ENCODE data around the gene PRKCI. TPM values are rescaled to one million over a fixed set of nuclear protein-coding genes. Genes with fewer than 3 reads are reported as not detected.

Gene PRKCI
- total RNA-seq, 1 experiment from 2014 or later = 43.7 TPM

- intact Hi-C loops (cut with micrococcal nuclease; ENCODE audit: unreplicated experiment) = no loop called here
- DNase-seq (ENCODE audit: low read depth, low spot score) (no peak), ATAC-seq (0 out of 2 replicates have a peak, but pooled peaks have one; percentile 54)
- Histone ChIP-seq H3K27ac (ENCODE audit: low read length) (no peak overlapping the region), H3K27me3 (ENCODE audit: control insufficient read depth, insufficient read depth, low read length) (no peaks in the 10 kb centered on the region), H3K4me3 (ENCODE audit: low read depth in 2 of 2, low read length in 2 of 2) (no peak overlapping the region), H3K9me3 (ENCODE audit: control insufficient read depth, insufficient read depth, low read depth, low read length) (peaks cover 7% of the 10 kb centered on the region; the same call in 1 of the 2 replicates), H3K4me1 (ENCODE audit: control insufficient read depth, insufficient read depth, low read length) (no peaks in the 10 kb centered on the region), H3K36me3 (ENCODE audit: control insufficient read depth, insufficient read depth, low read length) (no peaks in the 10 kb centered on the region)
- in situ Hi-C loops (cut with HindIII; ENCODE audit: low pct_unique_long_range_greater_than_20kb, low sequenced_read_pairs) = no loop called here
- TF ChIP-seq SIN3A (IDR thresholded peaks at IDR 0.05; ENCODE audit: borderline replicate concordance, insufficient read depth, low read depth, low read length) (no peak), TCF7L2 (IDR thresholded peaks at IDR 0.05; ENCODE audit: low read depth, low read length) (no peak), POLR2AphosphoS5 (IDR thresholded peaks at IDR 0.05; ENCODE audit: low read depth, low read length) (no peak), CTCF (IDR thresholded peaks at IDR 0.05) (no peak)
- TF ChIP-seq, protein P1, sequence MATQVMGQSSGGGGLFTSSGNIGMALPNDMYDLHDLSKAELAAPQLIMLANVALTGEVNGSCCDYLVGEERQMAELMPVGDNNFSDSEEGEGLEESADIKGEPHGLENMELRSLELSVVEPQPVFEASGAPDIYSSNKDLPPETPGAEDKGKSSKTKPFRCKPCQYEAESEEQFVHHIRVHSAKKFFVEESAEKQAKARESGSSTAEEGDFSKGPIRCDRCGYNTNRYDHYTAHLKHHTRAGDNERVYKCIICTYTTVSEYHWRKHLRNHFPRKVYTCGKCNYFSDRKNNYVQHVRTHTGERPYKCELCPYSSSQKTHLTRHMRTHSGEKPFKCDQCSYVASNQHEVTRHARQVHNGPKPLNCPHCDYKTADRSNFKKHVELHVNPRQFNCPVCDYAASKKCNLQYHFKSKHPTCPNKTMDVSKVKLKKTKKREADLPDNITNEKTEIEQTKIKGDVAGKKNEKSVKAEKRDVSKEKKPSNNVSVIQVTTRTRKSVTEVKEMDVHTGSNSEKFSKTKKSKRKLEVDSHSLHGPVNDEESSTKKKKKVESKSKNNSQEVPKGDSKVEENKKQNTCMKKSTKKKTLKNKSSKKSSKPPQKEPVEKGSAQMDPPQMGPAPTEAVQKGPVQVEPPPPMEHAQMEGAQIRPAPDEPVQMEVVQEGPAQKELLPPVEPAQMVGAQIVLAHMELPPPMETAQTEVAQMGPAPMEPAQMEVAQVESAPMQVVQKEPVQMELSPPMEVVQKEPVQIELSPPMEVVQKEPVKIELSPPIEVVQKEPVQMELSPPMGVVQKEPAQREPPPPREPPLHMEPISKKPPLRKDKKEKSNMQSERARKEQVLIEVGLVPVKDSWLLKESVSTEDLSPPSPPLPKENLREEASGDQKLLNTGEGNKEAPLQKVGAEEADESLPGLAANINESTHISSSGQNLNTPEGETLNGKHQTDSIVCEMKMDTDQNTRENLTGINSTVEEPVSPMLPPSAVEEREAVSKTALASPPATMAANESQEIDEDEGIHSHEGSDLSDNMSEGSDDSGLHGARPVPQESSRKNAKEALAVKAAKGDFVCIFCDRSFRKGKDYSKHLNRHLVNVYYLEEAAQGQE (IDR thresholded peaks at IDR 0.05; ENCODE audit: insufficient read depth in 1 of 2, low read depth in 2 of 2, low read length in 1 of 2) = no peak
- ChIA-PET POLR2A (interaction anchor here (0.6 kb wide), 1 partner anchor 55 kb away, joined by 3 read pairs; no protein-coding TSS in a partner anchor), CTCF (no interaction called here)
- BruUV-seq (replicated peaks) = no TSS peak
Measured at GRCh38 chr3:170323331-170323730, 101.1 kb downstream of the PRKCI start.

DNA sequence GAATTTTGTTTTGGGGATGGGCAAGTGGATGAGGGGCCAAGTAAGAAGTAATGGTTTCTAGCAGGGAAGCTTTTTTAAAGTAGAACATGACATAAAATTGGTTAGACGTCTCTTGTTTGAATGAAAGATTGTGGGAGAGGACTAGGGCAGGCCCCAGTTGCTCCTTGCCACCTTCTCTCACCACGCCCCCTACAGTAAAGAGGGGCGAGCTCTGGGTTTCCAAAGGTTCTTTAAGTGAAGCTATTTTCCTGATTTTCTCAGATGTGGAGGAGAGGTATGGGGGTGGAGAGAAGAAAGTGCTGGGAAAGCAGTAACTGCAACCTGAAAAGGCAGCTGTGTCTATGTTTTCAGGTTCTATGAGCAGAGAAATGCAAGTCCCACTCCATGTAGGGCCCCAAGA is 102.7 kb downstream of the PRKCI start:
- BruUV-seq (replicated peaks) = no TSS peak
- Histone ChIP-seq H3K9me3 (ENCODE audit: control insufficient read depth, insufficient read depth, low read depth, low read length) (peaks cover 7% of the 10 kb centered on the region; the same call in 1 of the 2 replicates), H3K27ac (ENCODE audit: low read length) (no peak overlapping the region), H3K4me1 (ENCODE audit: control insufficient read depth, insufficient read depth, low read length) (no peaks in the 10 kb centered on the region), H3K4me3 (ENCODE audit: low read depth in 2 of 2, low read length in 2 of 2) (no peak overlapping the region), H3K27me3 (ENCODE audit: control insufficient read depth, insufficient read depth, low read length) (no peaks in the 10 kb centered on the region), H3K36me3 (ENCODE audit: control insufficient read depth, insufficient read depth, low read length) (no peaks in the 10 kb centered on the region)
- TF ChIP-seq TCF7L2 (IDR thresholded peaks at IDR 0.05; ENCODE audit: low read depth, low read length) (no peak), CTCF (IDR thresholded peaks at IDR 0.05) (no peak), SIN3A (IDR thresholded peaks at IDR 0.05; ENCODE audit: borderline replicate concordance, insufficient read depth, low read depth, low read length) (no peak), POLR2AphosphoS5 (IDR thresholded peaks at IDR 0.05; ENCODE audit: low read depth, low read length) (no peak)
- TF ChIP-seq, protein P1 (IDR thresholded peaks at IDR 0.05; ENCODE audit: insufficient read depth in 1 of 2, low read depth in 2 of 2, low read length in 1 of 2) = no peak
- no peak for ATAC-seq
- ChIA-PET CTCF (interaction anchor here (0.5 to 0.7 kb wide), 3 partner anchors 17 to 1372 kb away, joined by 3 to 4 read pairs (median 3); no protein-coding TSS in a partner anchor), POLR2A (no interaction called here)
- in situ Hi-C loops (cut with HindIII; ENCODE audit: low pct_unique_long_range_greater_than_20kb, low sequenced_read_pairs) (no loop called here), intact Hi-C loops (cut with micrococcal nuclease; ENCODE audit: unreplicated experiment) (no loop called here)
- no peak for DNase-seq (ENCODE audit: low read depth, low spot score)
